ENCODE data around the gene RAD51AP2. TPM values are rescaled to one million over a fixed set of nuclear protein-coding genes. Genes with fewer than 3 reads are reported as not detected.

RAD51AP2 gene
- total and polyA plus RNA-seq, 2 of the 8 experiments (the other 6 are each of a cell fraction or from before 2014, with no cell fraction given) = 0.02 to 0.20 TPM

GRCh38 chr2:17550907-17551306 is 32.7 kb upstream of the RAD51AP2 start:
- H3K9ac ChIP-seq (replicated peaks in 1 of 4; ENCODE audit: extremely low read depth in 1 of 4, low read depth in 3 of 4, low read length in 3 of 4) = no peak overlapping the region
- H3K4me2 ChIP-seq (ENCODE audit: insufficient read depth in 1 of 2, low read depth in 2 of 2, low read length in 2 of 2) = no peak overlapping the region
- H4K8ac ChIP-seq (ENCODE audit: extremely low read depth, insufficient read depth, low read length) = no peak overlapping the region
- POLR2A ChIA-PET (ENCODE audit: partially characterized antibody) = no interaction called here
- no peak overlapping the region for H2AK5ac ChIP-seq (ENCODE audit: low read depth, low read length)
- H3K4ac ChIP-seq (replicated peaks; ENCODE audit: insufficient read length, low read depth, low read length) = no peak overlapping the region
- peaks cover 2% of the 10 kb centered on the region; the same call in 1 of the 2 replicates for H3K79me1 ChIP-seq (ENCODE audit: low read depth, low read length)
- H3K27me3 ChIP-seq (replicated peaks in 1 of 4; ENCODE audit: control insufficient read depth in 3 of 4, extremely low read depth in 1 of 4, insufficient read depth in 3 of 4, low read length in 3 of 4) = no peaks in the 10 kb centered on the region
- H3K36me3 ChIP-seq (ENCODE audit: control insufficient read depth in 2 of 4, insufficient read depth in 4 of 4, low read length in 3 of 4) = peaks cover 0 to 6% (median 2%) of the 10 kb centered on the region in 4 experiments; a peak in 2 of 8 replicates
- H3K14ac ChIP-seq (ENCODE audit: insufficient read length) = no peak overlapping the region
- FAIRE-seq (no peak), DNase-seq (ENCODE audit: low read depth in 1 of 2, low spot score in 2 of 2) (no peak)
- no peaks in the 10 kb centered on the region for H3K9me3 ChIP-seq (ENCODE audit: insufficient read depth in 2 of 2, low read depth in 1 of 2, low read length in 1 of 2)
- H3K56ac ChIP-seq (replicated peaks; ENCODE audit: insufficient read length, low read depth, low read length) = no peak overlapping the region
- no peak overlapping the region for H2BK15ac ChIP-seq (ENCODE audit: low read length)
- no peak overlapping the region for H3K23ac ChIP-seq (ENCODE audit: insufficient read length)
- WGBS, 2 experiments (ENCODE audit: extremely low coverage in 1 of 2, insufficient coverage in 1 of 2, insufficient read length in 1 of 2, insufficient replicate concordance in 2 of 2, low coverage in 1 of 2, low lambda C conversion rate in 2 of 2, missing lambda C conversion rate in 1 of 2) = 87% methylated on average over 2 of the region's 2 CpGs; no CpG with 5 or more reads in 1 of the 2 experiments
- H3K23me2 ChIP-seq (ENCODE audit: low read depth, low read length) = no peaks in the 10 kb centered on the region
- H4K20me1 ChIP-seq (replicated peaks in 1 of 2; ENCODE audit: control insufficient read depth in 1 of 2, insufficient read depth in 2 of 2, low read length in 2 of 2) = no peaks in the 10 kb centered on the region
- no peak overlapping the region for H2BK5ac ChIP-seq (ENCODE audit: low read depth, low read length)
- no peak overlapping the region for H4K5ac ChIP-seq (ENCODE audit: insufficient read length, low read depth, low read length)
- no peak overlapping the region for H3K27ac ChIP-seq (ENCODE audit: low read depth, low read length)
- H2BK12ac ChIP-seq (ENCODE audit: low read depth, low read length) = no peak overlapping the region
- H3K18ac ChIP-seq (ENCODE audit: extremely low read depth, low read length) = no peak overlapping the region
- no peak overlapping the region for H2AFZ ChIP-seq (ENCODE audit: low read length)
- CTCF ChIA-PET (ENCODE audit: partially characterized antibody) = interaction anchor here (1.2 to 1.6 kb wide), 2 partner anchors 12 to 23 kb away, joined by 3 to 4 read pairs; no protein-coding TSS in a partner anchor
- peaks cover 0 to 19% (median 10%) of the 10 kb centered on the region in 4 experiments; a peak in 6 of 7 replicates for H3K4me1 ChIP-seq (replicated peaks in 1 of 4; ENCODE audit: control insufficient read depth in 3 of 4, insufficient read depth in 4 of 4, low read length in 3 of 4)
- no peak overlapping the region for H2BK20ac ChIP-seq (ENCODE audit: low read length)
- H3K4me3 ChIP-seq (ENCODE audit: extremely low read depth in 1 of 4, insufficient read depth in 2 of 4, low read depth in 3 of 4, low read length in 4 of 4) = no peak overlapping the region
- H2BK120ac ChIP-seq (replicated peaks; ENCODE audit: low read depth, low read length) = no peak overlapping the region
- no peak overlapping the region for H4K91ac ChIP-seq (replicated peaks; ENCODE audit: insufficient read length, low read length)
- H3K79me2 ChIP-seq (ENCODE audit: control insufficient read depth in 1 of 2, insufficient read depth in 2 of 2, low read length in 2 of 2) = peaks cover 22 to 97% of the 10 kb centered on the region in 2 experiments
- TF ChIP-seq TBP (IDR thresholded peaks at IDR 0.05; ENCODE audit: low read depth, low read length) = no peak
- TF ChIP-seq SP1 (IDR thresholded peaks at IDR 0.05; ENCODE audit: low read depth, low read length) = no peak
- no peak for TF ChIP-seq JUND (IDR thresholded peaks at IDR 0.05; ENCODE audit: low read length)
- no peak for TF ChIP-seq NANOG (IDR thresholded peaks at IDR 0.05; ENCODE audit: insufficient read depth, low read depth, low read length, poor library complexity, severe bottlenecking)
- no peak for TF ChIP-seq TEAD4 (IDR thresholded peaks at IDR 0.05; ENCODE audit: low read depth, low read length)
- no peak for TF ChIP-seq BCL11A (IDR thresholded peaks at IDR 0.05; ENCODE audit: low read depth in 2 of 2, low read length in 2 of 2)
- TF ChIP-seq, protein P1, sequence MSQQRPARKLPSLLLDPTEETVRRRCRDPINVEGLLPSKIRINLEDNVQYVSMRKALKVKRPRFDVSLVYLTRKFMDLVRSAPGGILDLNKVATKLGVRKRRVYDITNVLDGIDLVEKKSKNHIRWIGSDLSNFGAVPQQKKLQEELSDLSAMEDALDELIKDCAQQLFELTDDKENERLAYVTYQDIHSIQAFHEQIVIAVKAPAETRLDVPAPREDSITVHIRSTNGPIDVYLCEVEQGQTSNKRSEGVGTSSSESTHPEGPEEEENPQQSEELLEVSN (IDR thresholded peaks at IDR 0.05) = no peak
- TF ChIP-seq, protein P2, sequence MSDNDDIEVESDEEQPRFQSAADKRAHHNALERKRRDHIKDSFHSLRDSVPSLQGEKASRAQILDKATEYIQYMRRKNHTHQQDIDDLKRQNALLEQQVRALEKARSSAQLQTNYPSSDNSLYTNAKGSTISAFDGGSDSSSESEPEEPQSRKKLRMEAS (IDR thresholded peaks at IDR 0.05) = no peak
- TF ChIP-seq POLR2AphosphoS5 (IDR thresholded peaks at IDR 0.05; ENCODE audit: low read depth, low read length) = no peak
- TF ChIP-seq KDM4A (IDR thresholded peaks at IDR 0.05; ENCODE audit: low read depth, low read length, severe bottlenecking) = no peak
- TF ChIP-seq GABPA (IDR thresholded peaks at IDR 0.05; ENCODE audit: borderline replicate concordance, insufficient read depth, low read length) = no peak
- TF ChIP-seq BACH1 (IDR thresholded peaks at IDR 0.05; ENCODE audit: low read length) = no peak
- no peak for TF ChIP-seq CEBPB (IDR thresholded peaks at IDR 0.05; ENCODE audit: low read depth, low read length)
- TF ChIP-seq KDM1A (IDR thresholded peaks at IDR 0.05; ENCODE audit: borderline replicate concordance, low read length) = no peak

Data from H1 (cell line).